Ishikawa (cell line): ENCODE measurements around the gene PHYHD1.

ENCODE experiments used
- FOXM1 ChIP-seq: IDR thresholded peaks from 2 replicates; pipeline ENCODE4 v1.6.1; 2012; ENCODE audit warnings: low read depth, borderline replicate concordance
- REST ChIP-seq: IDR thresholded peaks from 2 replicates; pipeline ENCODE4 v1.6.1; 2012; ENCODE audit warnings: low read depth, mild to moderate bottlenecking
- ZBTB7A ChIP-seq: IDR thresholded peaks from 2 replicates; pipeline ENCODE4 v1.6.1; 2012; ENCODE audit warnings: low read depth

GRCh38 chr9:128906741-128907140, 14.0 kb upstream of the PHYHD1 start:
- TF ChIP-seq FOXM1 (no peak), ZBTB7A (no peak), REST (no peak)
